Inferior parietal cortex (tissue), 1 donor: ENCODE results near the gene PPM1H.

Experiments used
- DNase-seq: peaks from one replicate; pipeline ENCODE4 v3.0.0-alpha.2; 2016; ENCODE audit errors: extremely low spot score

The PPM1H gene

DNA sequence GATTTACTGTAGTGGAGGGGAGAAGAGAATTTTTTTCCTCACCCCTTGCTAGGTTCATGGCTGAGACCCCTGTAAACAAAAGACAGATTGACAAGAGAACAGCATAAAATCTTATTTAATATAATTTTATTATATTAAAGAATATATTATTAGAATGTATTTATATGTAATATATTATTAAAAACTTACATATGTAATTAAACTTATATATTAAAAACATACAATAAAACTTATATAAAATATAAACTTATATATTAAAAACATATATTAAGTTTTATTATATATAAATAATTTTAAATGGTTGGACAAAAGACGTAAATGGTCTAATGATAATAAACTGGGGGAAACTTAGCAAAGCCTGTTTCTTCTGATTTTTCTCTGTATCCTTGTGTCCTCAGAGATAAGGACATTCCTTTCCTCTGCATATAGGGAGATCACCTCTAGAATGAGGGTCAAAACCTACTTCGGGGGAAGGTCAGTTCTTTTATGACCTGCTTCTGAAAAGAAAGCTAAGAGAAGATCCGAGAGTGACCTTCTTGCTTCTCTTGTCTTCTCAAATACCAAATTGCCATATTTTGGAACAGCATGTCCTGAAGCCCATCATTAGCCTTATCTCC, 8.9 kb upstream of the PPM1H start:
- no peak for DNase-seq

DNA sequence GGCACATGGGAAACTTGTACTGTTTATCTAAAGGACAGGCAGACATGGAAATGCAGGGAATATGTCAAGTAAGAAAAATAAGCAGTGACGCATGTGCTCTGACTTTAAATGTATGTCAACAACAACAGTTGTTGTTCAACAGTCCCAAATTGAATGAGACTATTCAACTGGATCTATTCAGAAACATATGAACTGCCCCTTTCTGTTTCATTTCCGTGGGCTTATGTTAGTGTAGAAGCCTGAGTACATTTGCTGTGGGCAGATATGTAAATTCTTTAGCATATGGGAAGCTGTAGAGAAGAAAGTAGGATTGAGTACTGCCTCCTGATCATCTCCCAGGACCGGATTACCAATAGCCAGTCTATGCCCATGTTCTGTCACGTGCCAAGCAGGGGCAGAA, 7.4 kb upstream of the PPM1H start:
- peak; percentile 45 for DNase-seq

DNA sequence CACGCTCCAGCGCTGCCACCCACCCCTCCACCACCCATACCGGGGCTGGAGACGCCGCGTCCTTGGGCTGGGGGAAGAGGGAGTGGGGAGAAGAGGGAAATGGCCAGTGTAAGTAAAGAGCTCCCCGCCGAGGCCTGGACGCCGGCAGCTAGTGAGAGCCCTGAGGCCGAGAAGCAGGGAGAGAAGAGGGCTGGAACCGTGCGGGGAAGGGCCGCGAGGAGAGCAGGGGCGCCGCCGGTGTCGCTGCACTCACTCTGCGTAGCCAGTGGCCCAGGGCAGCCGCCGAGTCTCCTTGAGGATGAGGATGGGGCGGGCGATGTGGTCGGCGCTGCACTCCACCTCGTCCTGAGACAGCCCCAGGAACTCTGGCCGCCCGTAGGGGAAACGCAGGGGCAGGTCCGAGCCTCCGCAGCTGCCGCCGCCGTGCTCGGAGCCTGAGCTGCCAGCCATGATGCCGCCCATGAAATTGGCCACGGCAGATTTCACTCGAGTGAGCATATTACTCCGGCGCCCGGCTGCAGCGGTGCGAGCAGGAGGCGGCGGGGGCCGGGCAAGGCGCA, 631 bp downstream of the PPM1H start:
- no peak for DNase-seq

DNA sequence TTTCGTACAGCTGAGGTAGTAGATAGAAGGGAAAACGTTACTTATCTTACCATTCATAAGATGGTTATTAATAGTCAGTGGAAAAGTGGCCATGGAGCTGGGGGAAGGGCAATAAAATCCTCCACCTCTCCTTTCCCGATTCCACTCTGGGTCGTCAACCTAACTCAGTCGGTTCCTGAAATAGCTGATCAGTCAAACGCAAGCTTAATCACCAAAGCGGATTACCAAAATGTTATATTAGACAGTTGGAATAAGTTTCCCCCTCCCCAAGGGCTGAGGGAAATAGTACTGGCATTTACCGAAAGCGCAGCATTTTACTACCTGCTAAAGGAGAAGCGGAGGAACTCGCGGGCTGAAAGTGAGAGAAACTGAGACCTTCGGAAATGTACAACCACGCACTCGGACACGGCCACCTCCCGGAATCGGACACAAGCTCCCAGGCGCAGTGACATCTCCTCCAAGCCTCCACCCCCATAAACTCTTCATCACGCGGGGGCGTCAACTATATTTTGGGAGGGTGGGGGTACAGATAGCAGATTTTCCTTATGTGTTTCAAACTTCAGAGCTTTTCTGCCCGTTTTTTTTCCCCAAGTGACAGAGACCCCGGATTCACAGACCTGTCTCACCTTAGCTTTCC, 1.2 kb downstream of the PPM1H start:
- no peak for DNase-seq

DNA sequence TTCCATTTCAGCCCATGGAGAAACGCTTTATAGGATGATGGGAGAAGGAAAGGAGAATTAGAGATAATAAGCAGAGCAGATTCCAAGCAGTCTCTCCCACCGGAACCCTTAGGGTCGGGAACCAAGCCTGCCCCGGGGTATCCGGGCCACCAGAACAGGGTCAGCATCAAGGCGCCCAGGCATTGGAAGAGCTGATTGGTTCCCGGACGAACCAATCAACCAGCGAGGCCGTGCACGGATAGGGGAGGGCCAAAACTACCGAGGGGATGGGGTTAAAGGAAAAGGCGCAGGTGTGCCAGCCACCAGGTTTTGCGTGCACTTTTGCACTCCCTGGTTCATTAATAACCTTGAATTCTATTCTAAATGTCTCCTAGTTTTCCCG, 1.7 kb downstream of the PPM1H start:
- DNase-seq: peak; percentile 86

DNA sequence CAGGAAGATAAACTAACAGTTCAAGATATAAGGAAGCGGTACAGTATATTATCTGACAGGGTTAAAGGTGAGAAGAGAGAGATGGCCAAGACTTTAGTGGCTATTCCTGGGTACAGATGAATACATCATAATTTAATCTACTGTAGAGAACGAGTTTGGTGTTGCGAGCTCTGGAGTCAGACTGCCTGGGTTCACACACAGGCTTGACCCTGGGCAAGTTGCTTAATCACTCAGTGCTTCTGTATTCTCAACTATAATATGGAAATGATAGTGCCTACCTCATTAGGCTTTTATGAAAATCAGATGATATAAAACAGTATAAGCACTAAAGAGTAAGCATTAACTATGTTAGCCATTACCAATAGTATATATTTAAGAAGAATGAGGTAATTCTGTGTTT, 3.5 kb downstream of the PPM1H start:
- DNase-seq: no peak

DNA sequence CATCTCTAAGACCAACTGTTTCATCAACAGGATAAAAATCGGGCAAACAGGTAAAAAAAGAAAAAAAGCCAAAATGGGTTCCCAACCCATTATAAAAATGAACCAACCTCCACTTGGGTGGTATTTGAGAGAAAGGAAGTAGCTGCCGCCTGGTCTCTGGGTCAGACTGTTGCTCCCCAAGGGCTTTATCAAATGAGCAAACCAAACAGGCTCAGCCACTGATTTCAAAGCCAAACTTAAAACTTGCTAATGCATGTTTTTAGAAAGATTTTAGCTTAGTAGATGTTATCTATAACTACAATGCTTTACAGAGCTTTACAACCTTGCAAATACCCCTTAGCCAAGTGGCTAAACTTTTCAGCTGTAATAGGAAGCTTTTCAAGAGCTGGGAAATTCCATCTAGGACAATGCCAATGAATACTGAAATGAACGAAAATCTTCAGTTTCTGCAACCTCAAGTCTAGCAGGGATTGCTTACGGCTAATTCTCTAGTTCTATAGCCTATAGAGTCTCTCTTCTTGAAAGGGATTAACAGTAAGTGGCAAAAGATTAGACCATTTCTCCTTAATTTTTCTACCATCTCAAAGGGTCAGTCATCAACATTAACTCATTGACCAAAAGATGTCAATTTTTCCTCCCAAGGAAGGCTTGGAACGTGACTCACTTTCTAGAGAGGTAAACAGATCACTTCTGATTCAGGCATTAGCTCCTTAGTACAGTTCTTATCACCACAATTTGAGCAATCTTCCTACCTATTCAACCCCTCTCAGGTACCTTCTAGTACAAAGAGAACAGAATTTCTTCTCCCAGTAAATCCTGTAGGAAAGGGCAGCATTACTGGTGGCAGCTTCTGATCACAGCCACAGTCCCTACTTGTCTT, 4.2 kb downstream of the PPM1H start:
- DNase-seq: no peak

DNA sequence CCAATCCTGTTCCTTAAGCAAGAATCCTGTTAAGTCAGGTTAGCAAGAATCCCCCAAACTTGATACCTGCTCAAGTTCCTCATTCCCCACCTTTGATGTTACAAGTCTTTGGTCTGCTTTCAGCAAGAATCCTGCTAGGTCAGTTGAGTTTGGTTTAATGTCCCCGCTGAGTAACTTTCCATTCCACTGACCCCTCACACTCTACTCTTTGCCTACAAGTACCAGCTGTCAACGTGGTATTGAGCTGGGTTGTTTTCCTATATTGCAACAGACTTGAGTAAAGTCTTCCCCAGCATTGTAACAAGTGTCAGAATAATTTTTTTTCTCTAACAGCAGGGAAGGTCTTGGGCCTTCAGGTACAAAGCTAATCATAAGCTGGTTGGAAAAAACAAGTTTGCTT, 6.3 kb downstream of the PPM1H start:
- no peak for DNase-seq

DNA sequence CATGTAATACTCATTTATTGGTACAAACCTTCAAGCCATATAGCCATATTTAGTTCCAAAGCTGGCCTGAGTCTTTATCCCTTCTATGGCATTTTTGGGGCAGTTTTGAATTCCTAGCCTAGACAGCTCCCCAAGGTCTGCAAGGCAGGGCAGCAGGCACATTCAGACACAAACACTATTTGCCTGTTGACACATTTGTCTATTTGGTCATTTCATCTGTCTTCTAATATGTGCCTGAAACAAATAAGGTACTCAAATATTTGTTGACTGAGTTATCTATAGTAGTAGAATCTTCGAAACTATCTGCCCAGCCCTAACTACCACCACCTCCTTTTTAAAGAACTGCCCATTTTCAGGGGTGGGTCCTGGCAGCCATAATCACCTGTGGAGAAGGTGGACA, 9.3 kb downstream of the PPM1H start:
- DNase-seq: no peak

DNA sequence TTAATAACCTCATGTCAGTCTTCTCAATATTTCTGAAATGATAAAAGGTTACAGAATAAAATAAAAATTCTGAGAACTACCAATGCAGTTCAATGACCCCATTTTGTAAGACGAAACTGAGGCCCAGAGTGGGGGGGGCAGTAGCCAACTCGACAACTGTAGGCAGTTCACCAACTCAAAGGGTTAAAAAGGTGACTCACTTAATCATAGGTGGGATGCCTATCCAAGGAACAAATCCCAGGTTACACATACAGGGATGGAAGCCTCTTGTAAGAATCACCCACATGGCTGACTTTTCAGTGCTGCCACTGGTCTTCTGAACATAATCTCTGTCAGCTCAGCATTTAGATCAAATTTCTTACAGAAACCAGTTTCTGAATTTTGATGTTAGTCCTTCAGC, 10.9 kb downstream of the PPM1H start:
- DNase-seq: no peak

DNA sequence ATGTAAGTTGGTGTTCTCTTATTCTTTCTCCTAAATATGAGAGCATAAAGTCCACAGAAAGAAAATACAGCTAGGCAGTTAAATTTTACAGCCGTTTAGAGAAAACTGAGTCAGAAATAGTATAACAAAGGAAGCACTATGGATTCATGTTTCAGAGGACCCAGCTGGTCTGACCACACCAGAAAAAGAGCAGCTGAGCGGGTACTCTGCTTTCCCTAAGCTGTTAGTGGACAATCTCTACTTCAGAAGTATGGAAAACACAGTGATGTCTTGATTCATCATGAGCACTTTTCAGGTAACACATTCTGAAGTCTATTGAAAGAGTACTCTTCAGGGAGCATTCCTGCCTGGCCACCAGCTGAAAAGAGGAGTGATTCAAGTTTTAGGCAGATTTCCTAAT, 12.4 kb downstream of the PPM1H start:
- DNase-seq: no peak

DNA sequence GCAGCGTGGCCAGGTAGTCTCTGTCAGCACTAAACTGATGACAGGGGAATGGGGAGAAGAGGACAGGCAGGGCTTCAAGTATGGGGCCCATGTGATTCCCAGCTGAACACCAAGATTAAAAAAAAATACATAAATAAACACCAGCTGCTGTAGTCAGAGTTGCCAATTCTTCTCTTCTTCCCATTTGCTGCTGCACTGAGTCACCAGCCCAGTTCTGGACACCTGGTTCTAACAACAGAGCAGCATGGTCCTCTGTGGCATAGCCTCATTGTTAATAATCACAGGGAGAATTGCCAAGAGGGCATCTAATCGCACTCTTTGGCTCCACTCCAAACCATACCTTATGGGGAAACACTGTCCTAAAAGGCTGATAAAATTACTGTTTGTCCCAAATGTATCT, 15.1 kb downstream of the PPM1H start:
- DNase-seq: no peak

DNA sequence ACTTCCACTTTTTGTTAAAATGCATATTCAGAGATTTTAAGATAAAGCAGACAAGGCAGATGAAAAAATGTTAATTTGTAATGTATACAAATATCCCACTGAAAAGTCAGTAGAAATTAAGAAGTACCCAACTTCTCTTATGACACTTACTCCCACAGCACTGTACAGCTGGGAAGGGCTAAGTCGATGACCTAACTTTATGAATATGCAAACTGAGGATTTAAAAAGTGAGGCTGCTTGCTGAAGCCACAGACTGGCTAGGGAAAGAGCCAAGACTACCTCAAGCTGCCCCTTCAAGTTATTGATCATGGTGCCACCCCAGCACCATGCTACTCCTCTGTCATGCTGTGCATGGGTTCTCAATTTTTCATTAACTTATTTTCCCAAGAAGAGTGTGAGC, 17.0 kb downstream of the PPM1H start:
- no peak for DNase-seq

DNA sequence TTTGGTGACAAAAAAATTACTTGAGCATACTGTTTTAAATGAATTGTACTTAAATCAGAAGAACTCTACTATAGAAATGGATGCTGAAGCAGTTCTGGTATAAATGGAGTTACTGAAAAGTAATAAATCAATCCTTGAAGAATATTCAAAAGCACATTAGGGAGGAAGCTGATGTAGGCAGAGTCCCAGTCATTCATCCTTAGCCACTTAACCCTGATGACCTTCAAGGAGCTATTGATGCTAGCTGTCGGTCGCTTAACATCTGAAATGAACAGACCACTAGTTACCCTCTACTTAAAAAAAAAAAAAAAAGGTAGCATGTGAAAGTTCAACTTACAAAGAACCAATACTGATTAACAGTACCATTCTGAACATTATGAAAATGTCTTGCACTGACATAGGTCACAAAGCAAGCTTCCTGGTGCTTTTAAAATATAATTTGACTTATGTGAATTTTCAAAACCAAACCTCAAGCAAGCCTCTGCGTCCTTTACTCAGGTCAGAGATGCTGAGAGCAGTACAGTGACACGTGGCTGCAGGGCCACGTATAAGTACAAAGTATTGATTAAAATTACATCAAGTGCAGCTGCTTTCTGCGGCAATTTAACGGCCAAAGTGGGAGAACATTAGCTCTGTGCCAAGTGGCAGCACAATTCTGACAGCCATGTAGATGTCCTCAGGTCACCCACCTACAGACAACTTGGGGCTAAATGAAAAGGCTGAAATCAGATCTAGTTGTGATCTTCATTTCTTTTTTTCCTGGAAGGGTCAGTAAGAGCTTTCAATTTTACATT, 18.1 kb downstream of the PPM1H start:
- no peak for DNase-seq

DNA sequence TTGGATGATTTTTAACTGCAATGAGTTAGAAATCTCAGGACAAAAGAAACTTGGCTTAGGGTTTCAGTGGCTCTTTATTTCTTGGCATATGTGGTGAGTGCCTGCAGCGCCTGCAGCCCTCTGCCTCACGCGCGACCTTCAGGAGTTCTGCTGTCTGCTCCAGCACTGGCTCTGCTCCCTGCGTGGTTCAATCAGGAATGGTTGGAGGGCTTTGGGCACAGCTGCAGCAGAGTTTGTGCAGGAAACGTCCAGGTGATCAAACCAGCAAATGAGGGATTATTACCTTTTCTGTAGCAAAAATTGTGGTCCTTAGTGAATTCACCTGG, 19.8 kb downstream of the PPM1H start:
- no peak for DNase-seq

DNA sequence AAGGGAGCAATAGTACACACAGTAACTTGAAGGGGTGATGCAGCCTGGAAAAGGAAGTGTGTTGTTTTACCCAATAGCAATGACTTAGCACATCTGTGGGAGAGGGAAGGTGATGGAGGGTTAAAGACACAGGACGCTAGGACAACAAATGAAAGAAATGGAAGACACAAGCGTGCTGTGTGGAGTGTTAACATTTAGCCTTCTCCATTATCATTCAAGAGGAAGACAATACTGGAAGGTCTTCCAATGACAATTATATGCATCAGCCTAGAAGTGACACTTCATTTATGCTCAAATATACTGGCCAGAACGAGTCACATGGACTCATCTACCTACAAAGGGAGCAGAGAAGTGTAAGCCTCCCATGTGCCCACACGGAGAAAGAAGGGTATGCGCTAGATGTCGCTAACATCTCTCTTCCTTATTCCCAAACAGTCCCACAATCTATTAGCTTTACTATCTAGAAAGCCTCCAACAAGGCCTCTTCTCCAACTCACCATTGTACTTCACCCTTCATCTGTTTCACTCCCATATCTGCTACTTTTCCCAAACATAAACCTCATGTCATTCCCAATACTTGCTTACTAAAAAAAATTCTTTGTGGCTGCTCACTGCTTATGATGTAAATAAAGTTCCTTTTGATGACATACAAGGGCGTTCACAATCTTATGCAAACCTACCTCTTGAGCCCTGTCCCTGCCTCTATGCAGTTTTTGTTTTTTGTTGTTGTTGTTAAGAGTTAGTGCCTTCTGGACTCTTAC, 20.3 kb downstream of the PPM1H start:
- no peak for DNase-seq

DNA sequence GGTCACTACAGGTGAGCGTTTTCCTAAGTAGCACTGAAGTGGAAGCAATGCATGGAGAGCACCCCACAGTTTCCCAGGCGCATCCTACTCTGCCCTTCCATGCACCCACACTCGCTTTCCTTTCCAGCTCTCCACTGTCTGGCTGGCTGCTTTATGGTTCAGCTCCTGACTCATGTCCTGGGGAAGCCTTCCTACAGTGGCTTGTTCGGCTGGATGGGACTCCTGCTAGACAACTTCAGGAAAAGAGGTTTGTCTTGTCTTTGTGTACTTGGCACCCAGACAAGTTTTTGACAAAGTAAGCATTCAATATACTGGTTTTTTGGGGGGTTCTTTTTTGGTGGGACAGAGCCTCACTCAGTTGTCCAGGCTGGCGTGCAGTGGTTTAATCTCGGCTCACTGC, 21.6 kb downstream of the PPM1H start:
- DNase-seq: no peak

DNA sequence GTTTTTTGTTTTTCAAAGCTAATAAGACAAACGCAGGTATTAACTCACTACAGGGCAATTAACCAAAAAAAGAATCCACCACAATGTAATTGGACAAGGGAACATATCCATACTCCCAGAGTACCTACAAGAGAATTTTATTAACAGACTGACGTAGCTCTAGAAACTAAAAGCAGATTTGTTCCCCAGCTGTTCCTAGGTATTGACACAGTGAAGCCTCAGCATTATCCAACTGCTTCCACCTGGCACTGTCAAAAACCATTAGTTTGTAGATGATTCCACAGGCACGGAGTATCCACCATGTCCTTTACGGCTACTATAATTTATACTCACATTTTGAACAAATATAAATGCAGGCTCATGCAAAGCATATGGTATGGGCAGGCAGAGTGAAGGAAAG, 22.3 kb downstream of the PPM1H start:
- DNase-seq: no peak

DNA sequence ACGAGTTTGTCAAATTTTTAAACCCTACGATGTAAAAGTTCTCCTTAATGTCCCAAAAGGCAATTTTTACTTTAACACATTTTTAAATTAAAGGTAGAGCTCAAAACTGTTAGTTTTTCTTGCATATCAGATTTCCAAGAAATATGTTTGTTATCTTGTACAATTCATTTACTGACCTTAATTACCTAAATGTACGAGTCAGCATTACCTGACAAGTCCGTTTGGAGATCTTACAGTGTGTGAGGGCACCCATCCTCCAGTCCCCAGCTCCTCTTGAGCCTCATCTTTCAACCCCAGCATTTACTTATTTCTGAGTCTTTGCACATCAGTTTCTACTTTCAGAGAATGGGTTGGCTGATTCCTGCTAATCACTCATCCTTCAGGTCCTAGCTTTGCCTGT, 23.7 kb downstream of the PPM1H start:
- DNase-seq: no peak

DNA sequence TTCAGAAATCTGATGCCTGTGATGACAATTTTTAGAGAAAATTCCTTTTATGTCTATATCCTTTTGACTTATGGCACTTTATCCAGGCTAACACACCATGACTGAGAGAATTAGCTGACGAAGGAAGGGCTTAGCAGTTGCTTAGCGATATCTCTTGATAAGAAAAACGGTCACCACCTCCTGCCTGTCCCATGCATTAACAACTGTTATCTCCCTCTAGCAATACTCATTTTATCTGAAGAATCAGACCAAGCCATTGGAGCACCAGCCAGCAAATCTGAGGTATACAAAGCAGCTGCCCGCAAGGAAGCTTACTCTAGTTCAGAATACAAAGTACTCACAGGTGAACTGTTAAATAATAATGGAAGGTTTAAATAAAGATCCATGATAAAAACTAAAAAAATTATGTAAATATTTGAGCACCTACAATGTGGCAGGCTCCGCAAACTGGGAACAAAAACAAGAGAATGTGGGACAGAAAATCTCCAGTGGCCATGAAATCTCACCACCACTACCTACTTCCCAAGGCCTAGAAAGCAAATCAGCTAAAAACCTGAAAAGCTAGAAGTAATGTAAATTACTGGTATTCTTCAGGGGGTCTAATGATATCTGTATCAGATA, 24.3 kb downstream of the PPM1H start:
- no peak for DNase-seq

DNA sequence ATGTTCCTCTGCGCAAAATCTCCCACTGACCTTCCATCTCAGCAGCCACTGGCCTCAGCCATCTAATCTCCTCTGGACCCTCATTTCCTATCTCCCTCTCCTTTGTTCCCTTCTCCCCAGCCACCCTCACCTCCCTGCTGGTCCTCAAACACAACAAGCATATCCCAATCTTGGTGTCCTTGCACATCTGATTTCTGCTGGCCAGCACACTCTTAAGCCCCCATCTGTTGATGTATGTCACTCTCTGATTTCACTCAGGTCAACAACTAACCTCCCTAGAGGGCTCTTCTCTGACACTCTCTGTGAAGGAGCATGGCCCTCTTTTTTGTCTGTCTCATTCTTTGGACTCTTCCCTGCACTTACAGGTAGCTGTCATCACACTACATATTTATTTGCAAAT, 25.6 kb downstream of the PPM1H start:
- no peak for DNase-seq
